ENCODE data around the gene ARCN1. TPM values are rescaled to one million over a fixed set of nuclear protein-coding genes. Genes with fewer than 3 reads are reported as not detected.
"Not testable (repeated sequence)": the region's sequence is repeated elsewhere in the genome, so short reads cannot be mapped to it uniquely, and the experiment has no call there.

Gene ARCN1
- total and polyA plus RNA-seq, 10 donors: 33.8 to 106 (median 93.3) TPM

- peaks cover 0 to 100% (median 96%) of the 10 kb centered on the region in 6 donors for H3K36me3 ChIP-seq
- intact Hi-C loops (cut with DNase I; ENCODE audit: low total_unique reads): no loop called here
- H3K4me1 ChIP-seq: peaks cover 0 to 22% (median 12%) of the 10 kb centered on the region in 6 donors
- no peak for DNase-seq
- peak overlapping the region in 2 of 8 donors; percentile 7 to 16 for H3K27ac ChIP-seq
- H3K9me3 ChIP-seq: no peaks in the 10 kb centered on the region
- H3K27me3 ChIP-seq (replicated peaks in 1 of 7): no peaks in the 10 kb centered on the region
- H3K4me3 ChIP-seq: no peak overlapping the region
- TF ChIP-seq POLR2A (IDR thresholded peaks at IDR 0.05) (no peak), CTCF (IDR thresholded peaks at IDR 0.05 in 8 of 11, conservative IDR thresholded peaks at IDR 0.05 in 3 of 11) (no peak), POLR2AphosphoS5 (IDR thresholded peaks at IDR 0.05) (no peak)
- WGBS, 5 donors: 83 to 93% (median 87%) methylated on average over 2 of the region's 2 CpGs
Observed at GRCh38 chr11:118592616-118593367, 20.6 kb downstream of the ARCN1 start.

DNA sequence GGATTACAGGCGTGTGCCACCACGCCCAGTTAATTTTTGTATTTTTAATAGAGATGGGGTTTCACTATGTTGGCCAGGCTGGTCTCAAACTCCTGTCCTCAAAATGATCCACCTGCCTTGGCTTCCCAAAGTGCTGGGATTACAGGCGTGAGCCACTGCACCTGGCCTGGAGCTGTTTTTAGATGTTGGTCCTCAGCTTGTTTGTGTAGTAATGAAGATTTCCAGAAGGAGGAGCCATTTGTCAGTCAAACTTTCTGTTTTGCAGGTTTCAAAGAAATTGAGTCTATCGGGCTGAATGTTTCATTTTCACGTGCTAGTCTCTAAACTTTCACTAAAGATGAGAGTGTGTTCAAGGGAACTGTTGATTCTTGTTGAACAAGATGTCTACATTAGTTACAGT, 22.8 kb downstream of the ARCN1 start:
- WGBS, 5 donors: 52 to 65% (median 55%) methylated on average over 5 of the region's 5 CpGs
- not testable (repeated sequence) for H3K27ac ChIP-seq
- peak in 7 of 11 experiments; percentile 29 to 58 (median 51) for TF ChIP-seq CTCF (IDR thresholded peaks at IDR 0.05 in 8 of 11, conservative IDR thresholded peaks at IDR 0.05 in 3 of 11)

GRCh38 chr11:118596224-118597146, 24.3 kb downstream of the ARCN1 start:
- H3K4me3 ChIP-seq: no peak overlapping the region
- H3K9me3 ChIP-seq: no peaks in the 10 kb centered on the region
- H3K4me1 ChIP-seq: peaks cover 0 to 22% (median 12%) of the 10 kb centered on the region in 6 donors
- H3K27ac ChIP-seq: no peak overlapping the region
- intact Hi-C loops (cut with DNase I; ENCODE audit: low total_unique reads): no loop called here
- H3K36me3 ChIP-seq: peaks cover 0 to 100% (median 96%) of the 10 kb centered on the region in 6 donors
- WGBS, 5 donors: 84 to 92% (median 90%) methylated on average over 16 of the region's 16 CpGs
- no peak for TF ChIP-seq POLR2A (IDR thresholded peaks at IDR 0.05)
- no peak for TF ChIP-seq CTCF (IDR thresholded peaks at IDR 0.05 in 8 of 11, conservative IDR thresholded peaks at IDR 0.05 in 3 of 11)
- TF ChIP-seq POLR2AphosphoS5 (IDR thresholded peaks at IDR 0.05): peak in 1 of 3 donors; percentile 15
- no peaks in the 10 kb centered on the region for H3K27me3 ChIP-seq (replicated peaks in 1 of 7)
- DNase-seq: no peak

More for the DNA sequence above, 22.8 kb downstream of the ARCN1 start:
- H3K27me3 ChIP-seq (replicated peaks in 1 of 7); H3K4me3 ChIP-seq; intact Hi-C loops (cut with DNase I; ENCODE audit: low total_unique reads); H3K9me3 ChIP-seq; DNase-seq: not testable (repeated sequence)
- peaks cover 0 to 22% (median 12%) of the 10 kb centered on the region in 6 donors for H3K4me1 ChIP-seq
- peaks cover 0 to 100% (median 97%) of the 10 kb centered on the region in 6 donors for H3K36me3 ChIP-seq

Measured in spleen (tissue), 11 donors.